ENCODE data around the gene TGM3. TPM values are rescaled to one million over a fixed set of nuclear protein-coding genes. Genes with fewer than 3 reads are reported as not detected.
"Not testable (repeated sequence)": the region's sequence is repeated elsewhere in the genome, so short reads cannot be mapped to it uniquely, and the experiment has no call there.

The TGM3 gene
- total and polyA plus RNA-seq, 2 donors (not counting 1 experiment from before 2014, with no cell fraction given) = under 0.01 TPM; not detected in 1

DNA sequence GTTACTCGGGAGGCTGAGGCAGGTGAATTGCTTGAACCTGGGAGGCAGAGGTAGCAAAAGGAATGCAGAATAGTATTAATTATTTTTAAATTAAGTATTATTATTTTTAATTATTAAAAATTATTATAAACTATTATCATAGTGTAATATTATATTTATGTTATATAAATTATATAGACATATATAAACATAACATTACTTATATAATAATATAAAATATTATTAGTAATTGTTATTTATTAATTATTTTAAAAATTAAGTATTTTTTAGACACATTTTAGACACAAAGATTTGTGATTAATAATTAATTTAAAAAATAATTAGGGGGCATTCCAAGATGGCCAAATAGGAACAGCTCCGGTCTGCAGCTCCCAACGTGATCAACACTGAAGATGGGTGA lies 31.7 kb upstream of the TGM3 start:
- no peak overlapping the region for H3K4me3 ChIP-seq (replicated peaks in 1 of 4; ENCODE audit: control extremely low read depth in 1 of 4, insufficient read depth in 1 of 4, low read depth in 3 of 4, low read length in 4 of 4)
- H3K27ac ChIP-seq (ENCODE audit: insufficient read depth, low read length) = no peak overlapping the region
- H3K27me3 ChIP-seq (ENCODE audit: control insufficient read depth, insufficient read depth, low read length) = no peaks in the 10 kb centered on the region
- no peaks in the 10 kb centered on the region for H3K9me3 ChIP-seq (ENCODE audit: control insufficient read depth, insufficient read depth, low read depth, low read length)
- no peaks in the 10 kb centered on the region for H3K79me2 ChIP-seq (ENCODE audit: control insufficient read depth, insufficient read depth, low read length)
- no peak overlapping the region for H2AFZ ChIP-seq (ENCODE audit: low read length)
- H3K4me1 ChIP-seq (ENCODE audit: control insufficient read depth, extremely low read depth, insufficient read depth, low read length) = no peaks in the 10 kb centered on the region
- no peak for DNase-seq (ENCODE audit: low read depth in 2 of 2)
- no peaks in the 10 kb centered on the region for H3K36me3 ChIP-seq (ENCODE audit: control insufficient read depth, insufficient read depth, low read length)
- H3K9ac ChIP-seq (ENCODE audit: insufficient read depth, low read length) = no peak overlapping the region
- H3K4me2 ChIP-seq (ENCODE audit: extremely low read depth, insufficient read depth, low read length) = no peak overlapping the region
- H4K20me1 ChIP-seq (ENCODE audit: control insufficient read depth, extremely low read depth, insufficient read depth, low read length) = no peaks in the 10 kb centered on the region
- TF ChIP-seq, protein P1, sequence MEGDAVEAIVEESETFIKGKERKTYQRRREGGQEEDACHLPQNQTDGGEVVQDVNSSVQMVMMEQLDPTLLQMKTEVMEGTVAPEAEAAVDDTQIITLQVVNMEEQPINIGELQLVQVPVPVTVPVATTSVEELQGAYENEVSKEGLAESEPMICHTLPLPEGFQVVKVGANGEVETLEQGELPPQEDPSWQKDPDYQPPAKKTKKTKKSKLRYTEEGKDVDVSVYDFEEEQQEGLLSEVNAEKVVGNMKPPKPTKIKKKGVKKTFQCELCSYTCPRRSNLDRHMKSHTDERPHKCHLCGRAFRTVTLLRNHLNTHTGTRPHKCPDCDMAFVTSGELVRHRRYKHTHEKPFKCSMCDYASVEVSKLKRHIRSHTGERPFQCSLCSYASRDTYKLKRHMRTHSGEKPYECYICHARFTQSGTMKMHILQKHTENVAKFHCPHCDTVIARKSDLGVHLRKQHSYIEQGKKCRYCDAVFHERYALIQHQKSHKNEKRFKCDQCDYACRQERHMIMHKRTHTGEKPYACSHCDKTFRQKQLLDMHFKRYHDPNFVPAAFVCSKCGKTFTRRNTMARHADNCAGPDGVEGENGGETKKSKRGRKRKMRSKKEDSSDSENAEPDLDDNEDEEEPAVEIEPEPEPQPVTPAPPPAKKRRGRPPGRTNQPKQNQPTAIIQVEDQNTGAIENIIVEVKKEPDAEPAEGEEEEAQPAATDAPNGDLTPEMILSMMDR (conservative IDR thresholded peaks at IDR 0.05 in 1 of 2, IDR thresholded peaks at IDR 0.05 in 1 of 2; ENCODE audit: low read depth in 1 of 2, low read length in 2 of 2) = no peak
- TF ChIP-seq EZH2 (IDR thresholded peaks at IDR 0.05; ENCODE audit: low read length, missing control alignments) = no peak

DNA sequence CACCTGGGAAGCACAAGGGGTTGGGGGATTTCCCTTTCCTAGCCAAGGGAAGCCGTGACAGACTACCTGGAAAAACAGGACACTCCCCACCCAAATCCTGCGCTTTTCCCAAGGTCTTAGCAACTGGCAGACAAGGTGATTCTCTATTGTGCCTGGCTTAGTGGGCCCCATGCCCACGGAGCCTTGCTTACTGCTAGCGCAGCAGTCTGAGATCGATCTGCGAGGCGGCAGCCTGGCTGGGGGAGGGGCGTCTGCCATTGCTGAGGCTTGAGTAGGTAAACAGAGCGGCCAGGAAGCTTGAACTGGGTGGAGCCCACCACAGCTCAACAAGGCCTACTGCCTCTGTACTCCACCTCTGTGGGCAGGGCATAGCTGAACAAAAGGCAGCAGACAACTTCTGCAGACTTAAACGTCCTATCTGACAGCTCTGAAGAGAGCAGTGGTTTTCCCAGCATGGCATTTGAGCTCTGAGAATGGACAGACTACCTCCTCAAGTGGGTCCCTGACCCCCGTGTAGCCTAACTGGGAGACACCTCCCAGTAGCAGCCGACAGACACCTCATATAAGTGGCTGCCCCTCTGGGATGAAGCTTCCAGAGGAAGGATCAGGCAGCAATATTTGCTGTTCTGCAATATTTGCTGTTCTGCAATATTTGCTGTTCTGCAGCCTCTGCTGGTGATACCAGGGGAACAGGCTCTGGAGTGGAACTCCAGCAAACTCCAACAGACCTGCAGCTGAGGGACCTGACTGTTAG lies 31.0 kb upstream of the TGM3 start:
- not testable (repeated sequence) for H3K79me2 ChIP-seq (ENCODE audit: control insufficient read depth, insufficient read depth, low read length); H3K9ac ChIP-seq (ENCODE audit: insufficient read depth, low read length); H3K4me3 ChIP-seq (replicated peaks in 1 of 4; ENCODE audit: control extremely low read depth in 1 of 4, insufficient read depth in 1 of 4, low read depth in 3 of 4, low read length in 4 of 4); H3K4me2 ChIP-seq (ENCODE audit: extremely low read depth, insufficient read depth, low read length); H3K36me3 ChIP-seq (ENCODE audit: control insufficient read depth, insufficient read depth, low read length); H4K20me1 ChIP-seq (ENCODE audit: control insufficient read depth, extremely low read depth, insufficient read depth, low read length); DNase-seq (ENCODE audit: low read depth in 2 of 2); H3K4me1 ChIP-seq (ENCODE audit: control insufficient read depth, extremely low read depth, insufficient read depth, low read length); H2AFZ ChIP-seq (ENCODE audit: low read length); H3K27ac ChIP-seq (ENCODE audit: insufficient read depth, low read length); H3K27me3 ChIP-seq (ENCODE audit: control insufficient read depth, insufficient read depth, low read length); H3K9me3 ChIP-seq (ENCODE audit: control insufficient read depth, insufficient read depth, low read depth, low read length)

DNA sequence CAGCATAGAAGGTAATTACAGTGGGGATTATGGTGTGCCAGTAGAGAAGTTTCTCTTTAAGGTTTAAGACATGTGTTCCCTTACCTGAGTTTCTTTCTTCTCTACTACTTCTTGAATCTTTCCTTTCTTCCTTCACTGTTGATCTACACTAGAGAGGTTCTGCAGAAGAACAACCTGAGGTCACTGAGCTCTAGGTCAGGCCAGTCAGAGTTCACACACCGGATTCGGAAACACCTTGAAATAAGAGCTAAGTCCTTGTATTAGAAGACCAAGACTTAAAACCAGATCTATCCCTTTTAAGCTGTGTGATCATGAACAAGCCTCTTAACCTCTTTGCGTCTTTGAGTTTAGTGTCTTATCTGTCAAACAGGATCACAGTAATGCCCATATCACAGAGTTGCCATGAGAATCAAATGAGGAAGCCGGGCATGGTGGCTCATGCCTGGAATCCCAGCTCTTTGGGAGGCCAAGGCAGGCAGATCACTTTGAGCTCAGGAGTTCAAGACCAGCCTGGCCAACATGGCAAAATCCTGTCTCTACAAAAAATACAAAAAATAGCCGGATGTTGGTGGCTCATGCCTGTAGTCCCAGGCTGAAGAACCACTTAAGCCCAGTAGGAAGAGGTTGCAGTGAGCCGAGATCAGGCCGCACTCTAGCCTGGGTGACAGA lies 22.0 kb upstream of the TGM3 start:
- H3K79me2 ChIP-seq (ENCODE audit: control insufficient read depth, insufficient read depth, low read length) = no peaks in the 10 kb centered on the region
- H3K4me2 ChIP-seq (ENCODE audit: extremely low read depth, insufficient read depth, low read length) = no peak overlapping the region
- no peak overlapping the region for H2AFZ ChIP-seq (ENCODE audit: low read length)
- H3K9ac ChIP-seq (ENCODE audit: insufficient read depth, low read length) = no peak overlapping the region
- H3K27ac ChIP-seq (ENCODE audit: insufficient read depth, low read length) = no peak overlapping the region
- no peaks in the 10 kb centered on the region for H3K27me3 ChIP-seq (ENCODE audit: control insufficient read depth, insufficient read depth, low read length)
- no peak overlapping the region for H3K4me3 ChIP-seq (replicated peaks in 1 of 4; ENCODE audit: control extremely low read depth in 1 of 4, insufficient read depth in 1 of 4, low read depth in 3 of 4, low read length in 4 of 4)
- no peaks in the 10 kb centered on the region for H4K20me1 ChIP-seq (ENCODE audit: control insufficient read depth, extremely low read depth, insufficient read depth, low read length)
- no peaks in the 10 kb centered on the region for H3K9me3 ChIP-seq (ENCODE audit: control insufficient read depth, insufficient read depth, low read depth, low read length)
- TF ChIP-seq, protein P1 (conservative IDR thresholded peaks at IDR 0.05 in 1 of 2, IDR thresholded peaks at IDR 0.05 in 1 of 2; ENCODE audit: low read depth in 1 of 2, low read length in 2 of 2) = no peak
- DNase-seq (ENCODE audit: low read depth in 2 of 2) = no peak
- no peaks in the 10 kb centered on the region for H3K4me1 ChIP-seq (ENCODE audit: control insufficient read depth, extremely low read depth, insufficient read depth, low read length)
- no peaks in the 10 kb centered on the region for H3K36me3 ChIP-seq (ENCODE audit: control insufficient read depth, insufficient read depth, low read length)
